Measurements from ENCODE around the gene EPPIN.

Gene EPPIN

GRCh38 chr20:45583502-45583901 is 36.3 kb upstream of the EPPIN start:
- Histone ChIP-seq H4K20me1 (ENCODE audit: insufficient read depth, low read length, poor library complexity, severe bottlenecking) (no peaks in the 10 kb centered on the region), H3K9me2 (replicated peaks; ENCODE audit: low read depth, low read length) (no peaks in the 10 kb centered on the region), H3K9ac (ENCODE audit: low read depth, low read length, poor library complexity, severe bottlenecking) (no peak overlapping the region), H3K9me3 (ENCODE audit: insufficient read depth, low read depth, low read length) (no peaks in the 10 kb centered on the region), H3K27me3 (ENCODE audit: insufficient read depth, low read length, poor library complexity, severe bottlenecking) (no peaks in the 10 kb centered on the region), H3K4me2 (ENCODE audit: low read depth, low read length, poor library complexity, severe bottlenecking) (no peak overlapping the region), H3K36me3 (ENCODE audit: insufficient read depth, low read length) (no peaks in the 10 kb centered on the region), H3K79me2 (ENCODE audit: insufficient read depth, low read length) (no peaks in the 10 kb centered on the region), H2AFZ (ENCODE audit: low read length) (no peak overlapping the region), H3F3A (ENCODE audit: low read depth) (no peaks in the 10 kb centered on the region), H3K4me1 (ENCODE audit: insufficient read depth, low read length, poor library complexity, severe bottlenecking) (no peaks in the 10 kb centered on the region), H3K4me3 (ENCODE audit: low read length, poor library complexity, severe bottlenecking) (no peak overlapping the region)
- TF ChIP-seq CTCF (conservative IDR thresholded peaks at IDR 0.05; ENCODE audit: low read length): no peak
- TF ChIP-seq EZH2phosphoT487 (IDR thresholded peaks at IDR 0.05; ENCODE audit: borderline replicate concordance): no peak

GRCh38 chr20:45581702-45582101 is 34.5 kb upstream of the EPPIN start:
- Histone ChIP-seq H4K20me1 (ENCODE audit: insufficient read depth, low read length, poor library complexity, severe bottlenecking) (no peaks in the 10 kb centered on the region), H3K79me2 (ENCODE audit: insufficient read depth, low read length) (no peaks in the 10 kb centered on the region), H3K4me2 (ENCODE audit: low read depth, low read length, poor library complexity, severe bottlenecking) (no peak overlapping the region), H3K36me3 (ENCODE audit: insufficient read depth, low read length) (no peaks in the 10 kb centered on the region), H3K27me3 (ENCODE audit: insufficient read depth, low read length, poor library complexity, severe bottlenecking) (no peaks in the 10 kb centered on the region), H3K9me2 (replicated peaks; ENCODE audit: low read depth, low read length) (no peaks in the 10 kb centered on the region), H3K9me3 (ENCODE audit: insufficient read depth, low read depth, low read length) (no peaks in the 10 kb centered on the region), H3K4me1 (ENCODE audit: insufficient read depth, low read length, poor library complexity, severe bottlenecking) (no peaks in the 10 kb centered on the region), H2AFZ (ENCODE audit: low read length) (no peak overlapping the region), H3K4me3 (ENCODE audit: low read length, poor library complexity, severe bottlenecking) (no peak overlapping the region), H3K9ac (ENCODE audit: low read depth, low read length, poor library complexity, severe bottlenecking) (no peak overlapping the region), H3F3A (ENCODE audit: low read depth) (no peaks in the 10 kb centered on the region)
- TF ChIP-seq CTCF (conservative IDR thresholded peaks at IDR 0.05; ENCODE audit: low read length) (no peak), EZH2phosphoT487 (IDR thresholded peaks at IDR 0.05; ENCODE audit: borderline replicate concordance) (no peak)

GRCh38 chr20:45579184-45579583 is 32.0 kb upstream of the EPPIN start, which contains the start of gene WFDC8:
Gene WFDC8, minus strand, starts transcription at chr20:45579284. Its CDS starts 37 bp downstream, at chr20:45579247.
- Histone ChIP-seq H3K36me3 (ENCODE audit: insufficient read depth, low read length) (no peaks in the 10 kb centered on the region), H3K27me3 (ENCODE audit: insufficient read depth, low read length, poor library complexity, severe bottlenecking) (no peaks in the 10 kb centered on the region), H3K9me2 (replicated peaks; ENCODE audit: low read depth, low read length) (no peaks in the 10 kb centered on the region), H2AFZ (ENCODE audit: low read length) (no peak within 1 kb of the TSS), H3K9me3 (ENCODE audit: insufficient read depth, low read depth, low read length) (no peaks in the 10 kb centered on the region), H3K9ac (ENCODE audit: low read depth, low read length, poor library complexity, severe bottlenecking) (no peak within 1 kb of the TSS), H3K4me1 (ENCODE audit: insufficient read depth, low read length, poor library complexity, severe bottlenecking) (no peaks in the 10 kb centered on the region), H3K4me3 (ENCODE audit: low read length, poor library complexity, severe bottlenecking) (no peak within 1 kb of the TSS), H3K4me2 (ENCODE audit: low read depth, low read length, poor library complexity, severe bottlenecking) (no peak within 1 kb of the TSS), H3F3A (ENCODE audit: low read depth) (no peaks in the 10 kb centered on the region), H3K79me2 (ENCODE audit: insufficient read depth, low read length) (no peaks in the 10 kb centered on the region), H4K20me1 (ENCODE audit: insufficient read depth, low read length, poor library complexity, severe bottlenecking) (no peaks in the 10 kb centered on the region)
- no peak for TF ChIP-seq EZH2phosphoT487 (IDR thresholded peaks at IDR 0.05; ENCODE audit: borderline replicate concordance)
- TF ChIP-seq CTCF (conservative IDR thresholded peaks at IDR 0.05; ENCODE audit: low read length): no peak

Data from Loucy (cell line).